Uterus (tissue), 4 donors: ENCODE data around the gene CHST1. TPM values are rescaled to one million over a fixed set of nuclear protein-coding genes. Genes with fewer than 3 reads are reported as not detected.

Source experiments
- DNase-seq, 2 donors: peaks; one replicate each; pipeline ENCODE4 v3.0.0-alpha.2; 2019 to 2020
- H3K27ac ChIP-seq, 2 donors: fragments of 200-600 bp; sonication (generic); 1 replicate in 1 of 2; 2 replicates in 1 of 2; pipeline ENCODE4 v1.5.1; 2016 to 2018
- H3K27me3 ChIP-seq, 2 donors: fragments of 200-600 bp; sonication (generic); one replicate each; pipeline ENCODE4 v1.5.1; 2018 to 2019; ENCODE audit warnings: control low read depth in 1 of 2
- H3K36me3 ChIP-seq, 2 donors: fragments of 200-600 bp; sonication (generic); one replicate each; pipeline ENCODE4 v1.5.1; 2019; ENCODE audit warnings: control low read depth in 1 of 2
- H3K4me1 ChIP-seq, 2 donors: fragments of 200-600 bp; sonication (generic); one replicate each; pipeline ENCODE4 v1.5.1; 2018 to 2019; ENCODE audit warnings: control low read depth in 1 of 2
- H3K4me3 ChIP-seq, 2 donors: fragments of 200-600 bp; sonication (generic); 1 replicate in 1 of 2; 2 replicates in 1 of 2; pipeline ENCODE4 v1.5.1; 2018 to 2019; ENCODE audit warnings: mild to moderate bottlenecking in 1 of 2
- H3K9me3 ChIP-seq, 2 donors: fragments of 200-600 bp; sonication (generic); one replicate each; pipeline ENCODE4 v1.5.1; 2019; ENCODE audit warnings: control low read depth in 1 of 2
- POLR2A ChIP-seq, 2 donors: fragments of 450-650 bp; IDR thresholded peaks; one replicate each; pipeline ENCODE4 v1.6.1; 2016; ENCODE audit warnings: antibody characterized with exemption in 2 of 2, mild to moderate bottlenecking in 1 of 2, moderate library complexity in 1 of 2
- intact Hi-C: fragments of 100-400 bp; cut with DNase I; formaldehyde crosslinking; loops from one replicate; pipeline ENCODE4 v1.15.1; 2023; ENCODE audit warnings: low total_unique reads
- total RNA-seq, 4 donors: library from RNA; depleted of rRNA in 3 of 4; stranded (reverse); fragments of >200 nt in 3 of 4; gene quantifications; one replicate each; pipeline versions ENCODE4 v1.1.0 to v1.2.4, GENCODE V29; 2014 to 2023
- TF ChIP-seq, protein P1 (sequence below), 4 experiments: fragments of 200-600 bp in 2 of 4; fragments of 450-650 bp in 2 of 4; sonication (generic) in 2 of 4; IDR thresholded peaks; one replicate each; pipeline ENCODE4 v1.5.1; 2016 to 2019; ENCODE audit warnings: antibody characterized with exemption in 4 of 4, mild to moderate bottlenecking in 2 of 4, moderate library complexity in 1 of 4
- donor health status: DM: yes; HTN: yes; CAD: no.

The CHST1 gene
- total RNA-seq, 4 donors from 2014 or later = 2.4 to 7.9 (median 5.9) TPM

DNA sequence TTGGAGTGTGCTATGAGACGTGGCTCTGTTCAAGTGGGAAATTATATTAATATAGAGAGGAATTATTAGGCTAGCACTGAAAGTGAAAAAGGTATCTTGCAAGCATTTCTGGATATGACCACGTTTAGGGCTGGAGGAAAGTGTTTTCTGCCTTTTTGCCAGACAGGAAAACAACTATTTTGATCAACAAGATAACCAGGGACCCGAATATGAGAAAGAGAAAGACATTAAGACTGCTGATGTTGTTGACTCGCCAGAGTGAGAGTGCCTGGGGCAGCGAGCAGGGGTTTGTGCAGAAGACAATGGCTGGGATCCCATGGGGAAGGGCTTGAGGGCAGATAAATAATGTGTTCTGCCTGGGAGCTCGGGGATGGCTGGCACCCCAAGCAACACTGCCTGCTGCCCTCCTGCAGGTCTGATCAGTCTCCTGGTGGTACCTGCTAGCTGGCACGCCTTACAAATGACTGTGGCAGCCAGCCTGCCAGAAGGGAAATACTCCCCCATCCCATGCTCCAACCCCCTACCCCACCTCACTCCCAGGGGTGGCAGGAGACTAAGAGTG, 23.1 kb upstream of the CHST1 start:
- H3K36me3 ChIP-seq = no peaks in the 10 kb centered on the region
- no peaks in the 10 kb centered on the region for H3K4me1 ChIP-seq
- DNase-seq = no peak
- no peaks in the 10 kb centered on the region for H3K27me3 ChIP-seq
- no peaks in the 10 kb centered on the region for H3K9me3 ChIP-seq
- H3K27ac ChIP-seq = no peak overlapping the region
- intact Hi-C loops = no loop called here
- H3K4me3 ChIP-seq = no peak overlapping the region
- TF ChIP-seq, protein P1, sequence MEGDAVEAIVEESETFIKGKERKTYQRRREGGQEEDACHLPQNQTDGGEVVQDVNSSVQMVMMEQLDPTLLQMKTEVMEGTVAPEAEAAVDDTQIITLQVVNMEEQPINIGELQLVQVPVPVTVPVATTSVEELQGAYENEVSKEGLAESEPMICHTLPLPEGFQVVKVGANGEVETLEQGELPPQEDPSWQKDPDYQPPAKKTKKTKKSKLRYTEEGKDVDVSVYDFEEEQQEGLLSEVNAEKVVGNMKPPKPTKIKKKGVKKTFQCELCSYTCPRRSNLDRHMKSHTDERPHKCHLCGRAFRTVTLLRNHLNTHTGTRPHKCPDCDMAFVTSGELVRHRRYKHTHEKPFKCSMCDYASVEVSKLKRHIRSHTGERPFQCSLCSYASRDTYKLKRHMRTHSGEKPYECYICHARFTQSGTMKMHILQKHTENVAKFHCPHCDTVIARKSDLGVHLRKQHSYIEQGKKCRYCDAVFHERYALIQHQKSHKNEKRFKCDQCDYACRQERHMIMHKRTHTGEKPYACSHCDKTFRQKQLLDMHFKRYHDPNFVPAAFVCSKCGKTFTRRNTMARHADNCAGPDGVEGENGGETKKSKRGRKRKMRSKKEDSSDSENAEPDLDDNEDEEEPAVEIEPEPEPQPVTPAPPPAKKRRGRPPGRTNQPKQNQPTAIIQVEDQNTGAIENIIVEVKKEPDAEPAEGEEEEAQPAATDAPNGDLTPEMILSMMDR (IDR thresholded peaks at IDR 0.05) = no peak
- TF ChIP-seq POLR2A (IDR thresholded peaks at IDR 0.05) = no peak

DNA sequence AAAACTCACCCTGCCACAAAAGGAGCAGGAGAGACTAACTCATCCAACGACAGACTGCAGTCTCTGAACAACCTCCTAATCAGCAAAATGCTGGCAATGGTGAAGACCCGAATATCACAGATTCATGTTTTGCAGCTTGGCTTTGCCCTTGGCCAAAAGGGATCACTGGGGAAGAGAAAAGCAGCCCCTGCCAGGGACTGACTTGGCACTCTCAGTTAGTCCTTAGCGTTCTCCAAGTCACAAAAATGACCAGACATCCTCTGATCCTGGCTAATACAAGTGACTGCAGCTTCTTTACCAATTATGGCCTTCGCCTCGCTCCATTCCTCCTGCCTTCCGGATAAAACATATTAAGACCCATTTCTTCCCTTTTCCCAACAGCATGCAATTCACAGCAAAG, 22.4 kb upstream of the CHST1 start:
- Histone ChIP-seq H3K36me3 (no peaks in the 10 kb centered on the region), H3K4me3 (no peak overlapping the region), H3K9me3 (no peaks in the 10 kb centered on the region), H3K4me1 (no peaks in the 10 kb centered on the region), H3K27ac (no peak overlapping the region), H3K27me3 (no peaks in the 10 kb centered on the region)
- no peak for DNase-seq
- no peak for TF ChIP-seq POLR2A (IDR thresholded peaks at IDR 0.05)
- TF ChIP-seq, protein P1 (IDR thresholded peaks at IDR 0.05) = no peak
- intact Hi-C loops = no loop called here

DNA sequence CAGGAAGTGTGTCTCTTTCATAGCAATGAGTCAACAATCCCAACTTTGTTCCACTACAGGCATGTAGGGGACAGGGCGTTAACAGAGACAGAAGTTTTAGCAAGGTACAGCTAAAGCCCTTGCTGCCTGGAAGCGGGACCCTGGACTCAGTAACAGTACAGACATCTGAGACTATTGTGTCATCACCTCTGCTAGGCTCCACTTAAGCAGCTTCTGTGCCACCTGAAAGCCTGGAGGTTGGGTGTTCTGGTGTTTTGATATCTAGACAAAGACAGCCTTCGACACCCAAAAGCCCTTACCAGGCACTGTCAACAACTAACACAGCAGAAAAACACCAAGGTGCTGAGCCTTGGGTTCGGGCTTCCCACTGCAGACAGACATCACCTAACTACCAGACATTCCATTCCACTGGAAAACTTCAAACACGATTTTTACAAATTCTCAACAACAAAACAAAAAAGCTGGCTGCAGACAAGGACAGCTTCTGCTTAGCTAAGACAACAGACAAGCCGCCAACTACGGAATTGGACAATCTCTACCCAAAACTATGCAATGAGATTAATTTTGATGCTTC, 20.6 kb upstream of the CHST1 start:
- intact Hi-C loops = no loop called here
- Histone ChIP-seq H3K27me3 (no peaks in the 10 kb centered on the region), H3K4me3 (no peak overlapping the region), H3K27ac (no peak overlapping the region), H3K9me3 (no peaks in the 10 kb centered on the region), H3K36me3 (no peaks in the 10 kb centered on the region), H3K4me1 (no peaks in the 10 kb centered on the region)
- DNase-seq = no peak
- TF ChIP-seq, protein P1 (IDR thresholded peaks at IDR 0.05) = no peak
- TF ChIP-seq POLR2A (IDR thresholded peaks at IDR 0.05) = no peak

DNA sequence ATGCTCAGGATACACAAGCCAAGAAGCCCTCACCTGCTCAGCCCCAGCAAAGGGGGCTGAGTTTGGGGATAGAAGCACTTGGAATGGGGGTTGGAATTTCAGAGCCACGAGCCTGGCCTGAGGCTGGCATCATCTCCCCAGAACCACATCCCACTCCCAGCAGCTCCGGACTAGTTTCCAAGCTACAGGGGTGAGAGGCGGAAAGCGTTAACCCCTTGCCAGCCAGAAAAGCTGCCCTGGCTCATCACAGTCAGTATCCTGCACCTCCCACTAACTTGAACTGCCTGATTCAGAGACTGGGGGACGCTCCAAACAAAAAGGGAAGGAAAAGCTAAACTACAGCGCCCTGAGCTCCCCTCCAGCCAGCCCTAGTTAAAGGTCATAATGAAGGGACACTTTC, 19.0 kb upstream of the CHST1 start:
- no peaks in the 10 kb centered on the region for H3K9me3 ChIP-seq
- H3K4me3 ChIP-seq = no peak overlapping the region
- H3K27ac ChIP-seq = no peak overlapping the region
- intact Hi-C loops = no loop called here
- H3K36me3 ChIP-seq = no peaks in the 10 kb centered on the region
- no peaks in the 10 kb centered on the region for H3K4me1 ChIP-seq
- no peaks in the 10 kb centered on the region for H3K27me3 ChIP-seq
- DNase-seq = no peak
- no peak for TF ChIP-seq POLR2A (IDR thresholded peaks at IDR 0.05)
- TF ChIP-seq, protein P1 (IDR thresholded peaks at IDR 0.05) = no peak

- no peak for TF ChIP-seq POLR2A (IDR thresholded peaks at IDR 0.05)
- TF ChIP-seq, protein P1 (IDR thresholded peaks at IDR 0.05) = no peak
- Histone ChIP-seq H3K36me3 (no peaks in the 10 kb centered on the region), H3K27ac (no peak overlapping the region), H3K4me1 (no peaks in the 10 kb centered on the region), H3K9me3 (no peaks in the 10 kb centered on the region), H3K27me3 (no peaks in the 10 kb centered on the region), H3K4me3 (no peak overlapping the region)
- intact Hi-C loops = no loop called here
- DNase-seq = no peak
Measured at GRCh38 chr11:45683271-45684058, 18.0 kb upstream of the CHST1 start.
